IPS-NIHi7 (cell line): ENCODE results near the gene BDNF.
"Not testable (repeated sequence)": the region's sequence is repeated elsewhere in the genome, so short reads cannot be mapped to it uniquely, and the experiment has no call there.

Experiments used
- DNase-seq: peaks from one replicate; pipeline ENCODE4 v3.0.0; 2012; ENCODE audit warnings: mixed read lengths; ENCODE audit errors: extremely low spot score

BDNF gene

DNA sequence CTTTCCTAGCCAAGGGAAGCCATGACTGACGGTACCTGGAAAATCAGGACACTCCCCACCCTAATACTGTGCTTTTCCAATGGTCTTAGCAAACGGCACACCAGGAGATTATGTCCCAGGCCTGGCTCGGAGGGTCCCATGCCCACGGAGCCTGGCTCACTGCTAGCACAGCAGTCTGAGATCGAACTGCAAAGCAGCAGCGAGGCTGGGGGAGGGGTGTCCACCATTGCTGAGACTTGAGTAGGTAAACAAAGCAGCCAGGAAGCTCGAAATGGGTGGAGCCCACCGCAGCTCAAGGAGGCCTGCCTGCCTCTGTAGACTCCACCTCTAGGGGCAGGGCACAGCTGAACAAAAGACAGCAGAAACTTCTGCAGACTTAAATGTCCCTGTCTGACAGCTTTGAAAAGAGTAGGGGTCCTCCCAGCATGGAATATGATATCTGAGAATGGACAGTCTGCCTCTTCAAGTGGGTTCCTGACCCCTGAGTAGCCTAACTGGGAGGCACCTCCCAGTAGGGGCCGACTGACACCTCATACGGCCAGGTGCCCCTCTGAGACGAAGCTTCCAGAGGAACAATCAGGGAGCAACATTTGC lies 34.6 kb downstream of the BDNF start:
- not testable (repeated sequence) for DNase-seq

DNA sequence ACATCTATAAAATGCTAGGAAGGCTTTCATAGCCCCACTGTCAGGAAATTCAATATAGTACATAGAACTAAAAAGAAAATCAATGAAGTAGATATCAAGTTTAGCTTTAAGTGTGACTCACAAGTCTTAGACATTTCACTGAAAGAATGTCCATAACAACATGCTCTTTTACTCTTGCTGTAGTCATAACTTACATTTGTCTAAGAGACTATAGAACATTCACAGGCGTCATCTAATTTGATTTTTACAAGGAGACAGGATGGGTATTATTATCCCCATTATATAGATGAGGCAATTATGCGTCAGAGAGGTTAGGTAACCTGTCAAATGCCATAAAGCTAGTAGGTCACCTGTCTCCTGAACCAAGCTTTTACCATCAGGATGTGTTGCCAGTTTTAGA lies 36.9 kb downstream of the BDNF start:
- DNase-seq: no peak

DNA sequence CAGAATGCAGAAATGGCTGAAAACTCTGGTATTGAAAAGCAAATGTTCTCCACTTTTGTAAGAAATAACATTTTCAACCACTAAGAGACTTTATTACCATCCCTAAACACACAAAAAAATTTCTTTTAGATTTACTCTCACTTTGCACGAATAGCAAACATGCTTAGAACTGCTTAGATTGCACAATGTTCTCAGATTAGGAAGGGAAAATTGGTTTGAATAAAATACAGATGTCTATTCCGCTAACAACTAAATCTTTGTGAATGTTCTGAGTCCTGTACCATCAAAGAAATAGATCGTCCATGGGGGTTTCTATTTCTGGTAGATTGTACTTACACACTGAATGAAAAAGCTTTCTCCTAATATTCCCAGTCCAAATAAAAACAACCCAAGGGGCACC lies 40.1 kb downstream of the BDNF start:
- no peak for DNase-seq

DNA sequence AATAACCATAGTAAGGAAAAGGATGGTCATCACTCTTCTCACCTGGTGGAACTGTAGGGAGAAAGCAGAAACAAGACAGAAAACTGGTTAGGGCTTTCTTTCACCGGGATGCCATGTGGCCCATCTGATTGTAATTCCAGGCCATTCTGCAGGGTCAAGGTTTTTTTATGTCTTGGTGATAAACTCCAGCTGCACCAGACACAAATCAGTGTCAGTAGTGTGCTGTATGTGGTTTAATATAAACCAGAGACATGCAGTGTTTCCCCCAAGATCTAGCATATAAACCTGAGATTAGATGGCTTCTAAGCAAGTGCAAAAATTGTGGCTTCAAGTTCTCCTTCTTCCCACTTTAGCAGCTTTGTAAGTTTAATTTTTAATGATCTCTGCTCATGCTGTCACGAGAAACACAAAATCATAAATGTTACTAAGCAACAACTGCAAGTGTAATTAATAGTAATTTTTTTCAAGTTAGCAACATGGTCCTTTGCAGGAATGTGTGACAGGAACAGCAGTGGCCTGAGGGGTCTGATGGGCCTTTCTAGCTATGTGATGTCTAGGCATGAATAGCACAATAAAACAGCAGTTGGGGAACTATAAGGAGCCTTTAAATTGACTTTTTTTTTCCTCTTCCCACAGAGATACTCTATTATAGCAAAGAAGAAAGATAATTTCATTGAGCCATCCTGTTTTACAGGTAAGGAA lies 41.6 kb downstream of the BDNF start:
- no peak for DNase-seq

DNA sequence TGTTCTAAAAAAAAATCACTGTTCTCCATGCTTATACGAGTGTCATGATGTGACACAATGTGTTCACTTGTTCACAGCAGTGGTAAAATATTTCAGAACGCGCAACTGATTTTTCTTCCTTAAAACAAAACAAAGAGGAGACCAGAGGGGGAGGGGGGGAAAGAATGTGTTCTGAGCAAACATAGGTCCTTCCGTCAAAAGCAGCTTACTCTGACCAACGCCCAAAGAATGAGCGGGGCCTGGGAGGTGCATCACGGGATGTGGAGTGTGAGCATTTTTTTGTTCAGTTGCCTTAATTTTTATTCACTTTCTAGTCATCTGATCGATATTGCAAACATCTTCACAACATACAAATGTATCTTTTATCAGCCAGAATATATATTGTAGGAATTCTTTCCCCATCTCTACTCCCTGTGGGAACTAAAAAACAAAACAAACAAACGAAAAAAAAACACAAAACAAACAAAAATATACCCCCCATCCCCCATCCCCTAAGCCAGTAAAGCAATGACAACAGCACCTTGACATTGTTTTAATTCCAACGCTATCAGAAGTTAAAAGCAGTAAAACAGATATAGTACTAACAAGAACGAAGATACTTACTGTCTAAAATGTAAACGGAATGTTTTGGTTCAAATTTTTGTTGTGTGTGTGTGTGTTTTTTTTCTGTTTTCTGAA lies 43.3 kb downstream of the BDNF start:
- no peak for DNase-seq

DNA sequence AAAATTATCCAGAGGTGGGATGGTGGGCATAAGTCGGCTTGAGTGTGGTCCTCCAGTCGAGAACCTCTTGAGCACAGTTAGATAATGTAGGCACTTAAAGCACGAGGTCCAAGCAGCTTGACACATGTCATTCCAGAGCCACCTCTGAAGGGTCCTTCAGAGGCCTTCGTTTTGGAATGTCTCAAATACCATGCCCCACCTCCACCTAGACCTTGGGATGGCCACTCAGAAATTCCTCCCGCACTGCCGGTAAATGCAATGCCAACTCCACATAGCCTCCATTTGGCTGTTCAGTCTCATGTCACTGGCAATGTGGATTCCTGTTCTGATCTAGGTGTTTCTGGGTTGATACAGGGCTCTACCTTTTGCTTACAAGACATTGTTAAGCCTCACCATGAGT lies 43.9 kb downstream of the BDNF start:
- DNase-seq: no peak

DNA sequence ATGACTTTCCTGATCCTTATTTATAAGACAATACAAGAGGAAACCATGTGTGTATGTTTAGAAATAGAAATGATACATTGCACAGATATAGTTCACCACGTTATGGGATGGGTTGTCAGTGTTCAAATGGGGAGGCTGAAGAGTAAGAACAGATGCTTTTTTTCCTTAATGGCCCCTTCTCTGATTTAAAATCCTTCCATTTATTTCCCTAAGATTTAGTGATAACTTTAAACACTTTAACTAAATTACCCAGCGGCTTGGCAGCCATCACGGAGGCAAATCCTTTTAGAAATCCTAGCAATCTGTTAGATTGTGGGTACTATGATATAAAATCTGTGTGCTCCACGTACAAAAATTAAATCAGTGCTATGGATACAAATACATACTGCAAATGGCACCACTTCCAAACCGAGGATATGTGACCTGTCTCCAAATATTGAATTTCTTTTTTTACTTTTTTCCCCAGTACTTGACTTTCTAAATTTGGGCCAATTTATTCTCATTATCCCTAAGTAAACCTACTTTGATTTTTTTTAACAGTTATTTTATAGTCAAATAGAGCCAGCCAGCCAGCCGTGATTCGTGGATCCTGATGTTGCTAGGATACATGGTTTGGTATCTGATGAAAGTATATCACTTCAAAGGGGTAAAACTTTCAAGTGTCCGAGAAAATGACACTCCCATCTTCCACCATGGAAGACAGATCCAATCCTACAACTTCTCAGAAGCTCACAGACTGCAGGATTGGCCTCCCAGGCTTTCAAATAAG lies 46.1 kb downstream of the BDNF start:
- DNase-seq: no peak

DNA sequence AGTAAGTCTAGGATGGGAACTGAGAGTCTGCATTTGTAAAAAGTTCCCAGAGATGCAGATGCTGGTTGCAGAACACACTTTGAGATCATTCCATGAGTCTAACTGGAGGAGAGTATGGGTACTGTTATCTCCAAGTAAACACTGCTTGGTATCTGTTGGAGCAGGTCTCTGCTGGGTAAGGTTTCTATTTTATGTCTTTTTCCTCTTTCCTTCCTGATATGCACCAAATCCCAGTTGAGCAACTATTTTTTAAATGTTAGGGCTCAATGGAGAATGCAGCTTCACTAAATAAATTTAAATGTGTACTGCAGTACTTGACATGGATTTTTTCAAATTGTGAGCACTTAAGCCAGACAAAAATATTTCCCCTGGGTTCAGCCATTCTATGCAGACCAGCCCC lies 48.5 kb downstream of the BDNF start:
- no peak for DNase-seq

DNA sequence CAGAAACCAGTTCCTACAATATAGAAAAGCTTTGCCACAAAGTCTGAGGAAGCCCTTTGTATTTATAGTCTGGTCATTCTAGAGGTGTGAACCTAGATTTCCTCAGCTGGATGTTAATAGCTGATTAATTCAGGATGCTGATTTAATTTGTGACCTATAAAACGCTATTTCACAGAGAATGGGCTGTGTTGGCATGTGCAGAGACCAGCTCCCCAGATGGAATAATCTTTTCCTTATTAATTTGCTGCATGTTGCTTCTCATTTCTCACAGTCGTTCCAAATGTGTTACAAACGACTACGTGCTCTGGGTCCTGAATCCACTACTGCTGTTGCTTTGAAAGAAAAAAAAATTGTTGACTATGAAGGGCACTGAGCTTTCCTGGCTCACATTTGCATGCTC lies 49.3 kb downstream of the BDNF start:
- DNase-seq: no peak

DNA sequence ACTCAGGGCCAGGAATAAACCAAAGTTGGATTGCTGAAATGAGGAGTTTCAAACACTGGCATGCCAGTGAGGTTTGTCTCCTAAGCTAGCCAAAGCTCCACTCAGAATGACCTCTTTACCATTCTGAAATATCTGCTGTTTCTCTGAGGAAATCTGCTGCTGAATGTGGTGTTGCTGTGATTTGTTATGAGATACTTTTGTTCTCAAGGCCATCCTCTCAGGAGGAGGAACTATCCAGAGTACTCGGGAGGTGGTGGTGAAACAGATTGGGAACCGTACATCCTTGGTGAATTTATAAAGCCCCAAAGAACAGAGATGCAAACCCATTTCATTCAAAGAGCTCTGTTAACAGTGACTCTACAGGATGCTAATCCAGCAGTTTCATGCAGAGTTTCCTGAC lies 50.5 kb downstream of the BDNF start:
- peak; percentile 18 for DNase-seq

DNA sequence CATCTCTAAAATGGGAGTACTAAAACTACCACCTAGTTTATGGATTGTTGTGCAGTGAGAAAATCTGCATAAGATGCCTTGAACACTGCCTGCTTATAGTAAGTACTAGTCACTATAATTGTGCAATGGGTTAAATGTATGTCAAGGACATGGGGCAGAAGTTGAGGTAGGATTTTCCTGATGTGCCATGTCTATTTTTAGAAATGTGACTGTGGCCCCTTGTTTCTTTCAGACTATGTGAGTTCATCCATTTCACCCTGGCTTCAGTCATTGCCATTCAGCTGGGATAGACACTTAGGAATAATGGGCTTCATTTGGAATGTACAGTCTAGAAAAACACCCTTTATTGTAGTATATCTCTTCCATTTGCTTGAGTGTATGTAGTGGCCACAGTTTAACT lies 51.4 kb downstream of the BDNF start:
- DNase-seq: no peak

DNA sequence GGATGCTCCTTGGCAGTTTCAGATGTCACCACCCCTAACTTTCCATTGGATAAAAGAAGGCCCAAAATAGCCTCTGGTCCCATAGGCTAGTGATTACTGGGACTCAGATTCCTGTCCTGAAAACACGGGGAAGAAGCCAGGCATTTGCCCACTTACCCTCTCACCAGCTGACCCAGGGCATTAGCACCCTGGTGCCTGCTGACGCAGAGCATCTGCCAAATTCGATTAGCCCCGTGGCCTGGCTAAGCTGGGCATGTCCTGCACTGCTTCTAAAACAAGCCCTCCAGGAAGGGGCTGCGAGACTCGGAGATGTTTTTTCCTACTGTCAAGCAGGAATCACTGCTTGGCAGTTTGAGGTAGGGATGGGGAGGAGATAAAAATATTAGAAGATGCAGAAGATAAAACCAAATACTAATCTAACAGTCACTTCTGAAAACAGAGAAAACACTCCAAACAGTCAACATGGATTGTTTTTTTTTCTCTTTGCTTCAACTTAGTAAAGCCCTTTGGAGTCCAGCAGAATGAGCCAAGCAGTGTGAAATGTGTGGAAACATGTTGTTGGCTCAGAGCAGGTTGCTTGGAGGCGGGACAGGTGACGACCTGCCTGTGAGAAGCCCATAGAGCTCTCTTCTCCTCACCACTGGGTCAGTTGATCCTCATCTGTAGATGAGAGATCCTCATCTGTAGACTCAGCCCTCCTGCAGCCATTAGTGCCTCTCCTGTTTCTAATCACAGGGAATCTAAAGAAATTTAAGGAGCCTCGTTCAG lies 54.0 kb downstream of the BDNF start:
- no peak for DNase-seq

DNA sequence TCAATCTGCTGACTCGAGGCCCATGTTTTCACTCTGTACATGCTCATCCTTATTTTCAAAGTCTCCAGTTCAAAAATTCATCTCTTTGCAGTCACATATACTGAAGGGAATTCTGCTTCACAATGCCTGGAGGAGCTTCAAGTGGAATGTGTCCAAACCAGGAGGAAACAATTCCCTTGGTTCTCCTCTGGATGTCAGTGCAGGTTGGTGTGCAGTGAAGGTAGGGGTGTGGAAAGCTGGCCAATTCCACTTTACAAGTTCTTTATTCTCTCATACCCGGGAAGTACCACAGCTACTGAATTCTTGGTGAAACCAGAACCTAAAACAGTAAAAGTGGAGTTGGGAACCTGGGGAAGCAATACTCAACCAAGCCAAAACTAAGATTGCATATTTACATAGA lies 57.3 kb downstream of the BDNF start:
- DNase-seq: no peak

DNA sequence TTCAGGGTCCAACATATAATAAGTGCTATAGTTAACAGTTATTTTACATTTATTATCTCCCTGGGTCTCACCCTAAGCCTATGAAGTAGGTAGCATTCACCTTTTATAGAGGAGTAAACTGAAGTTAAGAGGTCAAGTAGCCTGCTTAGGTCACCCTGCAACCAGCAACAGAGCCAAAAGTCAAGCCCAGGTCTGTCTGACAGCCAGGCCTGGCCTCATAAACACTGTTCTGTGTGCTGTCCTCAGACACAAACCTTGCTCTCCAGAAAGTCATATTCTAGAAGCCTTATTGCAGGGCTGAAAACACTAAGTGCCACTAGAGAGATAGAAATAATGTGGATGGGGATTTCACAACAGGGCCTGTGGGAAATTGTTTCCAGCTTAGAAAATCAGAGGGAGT lies 59.3 kb downstream of the BDNF start:
- DNase-seq: no peak

DNA sequence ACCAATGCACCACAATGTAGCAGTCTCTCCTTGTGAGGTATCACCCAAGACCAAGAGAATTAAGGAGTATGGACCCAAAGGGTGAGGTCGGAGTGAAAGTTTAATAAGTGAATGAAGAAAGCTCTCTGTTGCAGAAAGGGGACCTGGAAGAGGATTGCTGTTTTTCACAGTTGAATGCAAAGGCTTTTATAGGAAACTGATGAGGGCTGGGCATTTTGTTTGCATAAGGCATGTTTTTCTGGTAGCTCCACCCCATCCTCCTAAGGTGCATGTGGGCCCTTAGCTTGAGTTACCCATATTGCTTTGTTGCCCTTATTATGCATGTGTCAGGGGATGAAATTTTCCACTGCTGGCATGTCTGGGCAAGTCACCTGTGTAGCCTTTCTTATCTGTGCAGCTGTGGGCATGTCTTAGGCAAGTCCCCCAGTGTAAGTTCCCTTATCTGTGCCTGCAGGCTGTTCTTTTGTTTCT lies 64.7 kb downstream of the BDNF start:
- no peak for DNase-seq

DNA sequence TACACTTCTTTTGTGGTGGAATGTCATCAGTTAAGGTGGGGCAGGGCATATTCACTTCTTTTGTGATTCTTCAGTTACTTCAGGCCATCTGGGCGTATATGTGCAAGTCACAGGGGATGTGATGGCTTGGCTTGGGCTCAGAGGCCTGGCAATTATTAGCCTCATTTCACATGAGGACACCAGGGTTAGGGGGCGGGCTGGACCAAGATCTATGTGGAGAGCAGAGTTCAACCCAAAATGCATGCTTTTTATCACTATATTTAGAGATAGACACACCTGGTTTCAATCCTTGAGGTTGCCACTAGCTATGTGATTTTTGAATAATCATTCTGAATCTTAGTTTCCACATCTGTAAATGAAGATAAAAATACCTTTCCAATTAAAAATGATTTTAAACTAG lies 65.5 kb downstream of the BDNF start:
- not testable (repeated sequence) for DNase-seq

DNA sequence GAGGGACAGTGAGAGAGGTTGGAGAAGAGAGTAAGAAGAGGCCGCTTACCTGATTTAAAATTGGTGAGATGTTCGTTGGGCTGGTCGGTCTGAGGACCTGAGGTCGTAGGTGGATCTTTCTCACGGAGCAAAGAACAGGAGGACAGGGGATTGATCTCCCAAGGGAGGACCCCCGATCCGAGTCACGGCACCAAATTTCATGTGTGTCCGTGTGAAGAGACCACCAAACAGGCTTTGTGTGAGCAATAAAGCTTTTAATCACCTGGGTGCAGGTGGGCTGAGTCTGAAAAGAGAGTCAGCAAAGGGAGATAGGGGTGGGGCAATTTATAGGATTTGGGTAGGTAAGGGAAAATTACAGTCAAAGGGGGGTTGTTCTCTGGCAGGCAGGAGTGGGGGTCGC lies 66.0 kb downstream of the BDNF start:
- not testable (repeated sequence) for DNase-seq

DNA sequence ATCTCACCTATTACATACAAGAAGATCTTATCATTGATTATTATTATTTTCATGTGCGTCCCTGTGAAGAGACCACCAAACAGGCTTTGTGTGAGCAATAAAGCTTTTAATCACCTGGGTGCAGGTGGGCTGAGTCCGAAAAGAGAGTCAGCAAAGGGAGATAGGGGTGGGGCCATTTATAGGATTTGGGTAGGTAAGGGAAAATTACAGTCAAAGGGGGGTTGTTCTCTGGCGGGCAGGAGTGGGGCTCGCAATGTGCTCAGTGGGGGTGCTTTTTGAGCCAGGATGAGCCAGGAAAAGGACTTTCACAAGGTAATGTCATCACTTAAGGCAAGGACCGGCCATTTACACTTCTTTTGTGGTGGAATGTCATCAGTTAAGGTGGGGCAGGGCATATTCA lies 71.2 kb downstream of the BDNF start:
- not testable (repeated sequence) for DNase-seq

DNA sequence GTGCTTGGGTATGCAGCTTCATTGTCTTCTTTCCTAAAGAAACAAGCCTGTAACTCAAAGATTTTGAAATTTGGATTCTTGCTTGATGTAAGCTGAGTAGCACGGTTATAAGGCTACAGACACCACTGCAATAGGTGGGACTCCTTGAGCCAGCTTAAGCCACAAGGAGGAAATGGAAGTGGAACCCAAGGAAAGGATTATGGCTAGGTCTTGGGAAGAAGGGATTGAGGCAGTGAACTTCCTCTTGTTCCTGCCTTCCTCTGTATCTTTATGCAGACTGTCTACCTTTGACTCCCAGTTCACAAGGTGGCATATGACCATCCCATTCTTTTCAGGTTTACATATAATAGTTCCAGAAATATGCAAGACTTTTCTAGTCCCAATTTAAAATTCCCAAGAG lies 72.3 kb downstream of the BDNF start:
- DNase-seq: no peak

DNA sequence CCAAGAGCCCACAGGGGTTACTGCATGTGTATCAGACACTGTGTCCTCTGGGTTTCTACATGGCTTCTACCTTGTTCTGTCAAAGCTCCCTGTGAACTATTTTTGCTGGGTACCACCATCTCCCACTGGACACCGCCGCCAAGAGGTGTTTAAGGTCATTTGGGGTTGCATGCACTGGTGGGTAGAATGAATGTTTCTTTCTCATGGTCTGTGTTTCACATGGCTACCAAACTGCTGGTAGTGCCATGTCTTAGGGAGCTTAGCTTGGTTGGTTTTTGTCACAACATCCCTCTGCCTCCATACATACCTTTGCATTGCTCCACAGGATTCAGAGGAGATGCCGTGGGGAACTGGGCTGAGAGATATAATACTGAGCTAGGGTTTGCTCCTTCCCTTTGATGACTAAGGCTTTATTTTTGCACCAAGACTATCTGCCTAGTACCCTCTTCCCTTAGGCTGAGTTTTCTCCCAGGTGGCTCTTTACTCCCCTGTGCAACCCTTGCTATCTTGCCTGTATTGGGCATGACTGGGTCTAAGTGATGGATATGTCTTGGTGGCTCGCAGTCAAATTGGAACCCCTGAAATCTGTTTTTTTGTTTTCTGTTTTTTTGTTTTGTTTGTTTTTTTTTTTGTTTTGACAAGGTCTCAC lies 73.2 kb downstream of the BDNF start:
- DNase-seq: no peak

DNA sequence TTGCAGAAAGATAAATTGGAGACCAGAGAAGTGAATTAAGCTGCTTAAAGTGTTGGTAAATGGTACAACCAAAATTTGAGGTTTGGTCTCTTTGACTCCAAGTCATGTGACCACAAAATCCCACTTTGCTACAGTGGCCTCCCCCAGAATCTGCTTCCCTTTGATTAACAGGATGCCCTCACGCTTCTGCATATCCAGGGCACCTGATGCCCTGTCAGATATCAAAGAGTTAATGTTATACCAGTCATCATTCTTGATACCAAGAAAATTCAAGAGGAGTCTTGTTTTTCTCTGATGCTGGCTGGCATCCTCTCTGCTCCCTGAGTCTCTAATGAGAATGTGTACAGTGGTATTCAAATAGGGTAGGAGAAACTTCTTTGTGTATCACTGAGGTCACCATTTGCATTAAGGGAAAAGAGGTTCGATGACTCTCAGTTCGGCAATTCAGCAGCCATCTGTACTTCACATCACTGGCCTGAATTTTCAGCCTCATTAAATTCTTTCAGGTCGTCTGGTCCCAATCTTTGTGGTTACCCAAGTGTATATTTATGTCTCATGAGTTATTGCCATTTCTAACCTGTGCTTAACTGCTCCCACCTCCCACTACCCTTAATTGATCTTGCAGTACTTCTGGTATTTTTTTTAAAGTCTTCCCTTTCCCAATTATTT lies 73.9 kb downstream of the BDNF start:
- no peak for DNase-seq
